WTC11 (cell line): ENCODE measurements around the gene ATP1A4.

ENCODE experiments used
- CREB1 ChIP-seq: sonication (generic); formaldehyde crosslinking; IDR thresholded peaks from 2 replicates; pipeline ENCODE4 v1.8.0; 2023; ENCODE audit warnings: mild to moderate bottlenecking, missing genetic modification reagents
- CREM ChIP-seq: sonication (generic); formaldehyde crosslinking; IDR thresholded peaks from 2 replicates; pipeline ENCODE4 v1.8.1; 2022; ENCODE audit warnings: mild to moderate bottlenecking, missing genetic modification reagents, moderate library complexity
- ESRRA ChIP-seq: sonication (generic); formaldehyde crosslinking; IDR thresholded peaks from 2 replicates; pipeline ENCODE4 v1.8.1; 2022; ENCODE audit warnings: mild to moderate bottlenecking, missing genetic modification reagents, borderline replicate concordance
- FOXJ3 ChIP-seq: sonication (generic); formaldehyde crosslinking; IDR thresholded peaks from 2 replicates; pipeline ENCODE4 v1.9.0; 2021; ENCODE audit warnings: missing genetic modification reagents, mild to moderate bottlenecking, borderline replicate concordance
- IRF2 ChIP-seq: sonication (generic); formaldehyde crosslinking; IDR thresholded peaks from 2 replicates; pipeline ENCODE4 v1.8.0; 2022; ENCODE audit warnings: low read depth, missing genetic modification reagents, borderline replicate concordance
- JUN ChIP-seq: sonication (generic); formaldehyde crosslinking; IDR thresholded peaks from 2 replicates; pipeline ENCODE4 v1.8.0; 2023; ENCODE audit warnings: mild to moderate bottlenecking, missing genetic modification reagents
- NFYB ChIP-seq: sonication (generic); formaldehyde crosslinking; conservative IDR thresholded peaks from 2 replicates; pipeline ENCODE4 v1.8.0; 2022; ENCODE audit warnings: low read depth, missing genetic modification reagents
- NR2C2 ChIP-seq: sonication (generic); formaldehyde crosslinking; IDR thresholded peaks from 2 replicates; pipeline ENCODE4 v1.8.0; 2022; ENCODE audit warnings: mild to moderate bottlenecking, missing genetic modification reagents
- SMAD3 ChIP-seq: sonication (generic); formaldehyde crosslinking; IDR thresholded peaks from 2 replicates; pipeline ENCODE4 v1.8.0; 2022; ENCODE audit warnings: missing genetic modification reagents, mild to moderate bottlenecking, borderline replicate concordance
- SP1 ChIP-seq: sonication (generic); formaldehyde crosslinking; conservative IDR thresholded peaks from 2 replicates; pipeline ENCODE4 v1.8.1; 2022; ENCODE audit warnings: missing genetic modification reagents
- ZNF263 ChIP-seq: sonication (generic); formaldehyde crosslinking; IDR thresholded peaks from 2 replicates; pipeline ENCODE4 v1.8.1; 2022; ENCODE audit warnings: low read depth, mild to moderate bottlenecking, moderate library complexity, missing genetic modification reagents
- TF ChIP-seq, protein P1 (sequence below): fragments of 200-600 bp; IDR thresholded peaks from 2 replicates; pipeline ENCODE4 v1.8.0; 2022; ENCODE audit warnings: antibody characterized with exemption
- TF ChIP-seq, protein P2 (sequence below): sonication (generic); formaldehyde crosslinking; IDR thresholded peaks from 2 replicates; pipeline ENCODE4 v1.8.1; 2023; ENCODE audit warnings: mild to moderate bottlenecking, missing genetic modification reagents, moderate library complexity
- TF ChIP-seq, protein P3 (sequence below): sonication (generic); formaldehyde crosslinking; IDR thresholded peaks from 2 replicates; pipeline ENCODE4 v1.8.0; 2022; ENCODE audit warnings: mild to moderate bottlenecking, missing genetic modification reagents

DNA sequence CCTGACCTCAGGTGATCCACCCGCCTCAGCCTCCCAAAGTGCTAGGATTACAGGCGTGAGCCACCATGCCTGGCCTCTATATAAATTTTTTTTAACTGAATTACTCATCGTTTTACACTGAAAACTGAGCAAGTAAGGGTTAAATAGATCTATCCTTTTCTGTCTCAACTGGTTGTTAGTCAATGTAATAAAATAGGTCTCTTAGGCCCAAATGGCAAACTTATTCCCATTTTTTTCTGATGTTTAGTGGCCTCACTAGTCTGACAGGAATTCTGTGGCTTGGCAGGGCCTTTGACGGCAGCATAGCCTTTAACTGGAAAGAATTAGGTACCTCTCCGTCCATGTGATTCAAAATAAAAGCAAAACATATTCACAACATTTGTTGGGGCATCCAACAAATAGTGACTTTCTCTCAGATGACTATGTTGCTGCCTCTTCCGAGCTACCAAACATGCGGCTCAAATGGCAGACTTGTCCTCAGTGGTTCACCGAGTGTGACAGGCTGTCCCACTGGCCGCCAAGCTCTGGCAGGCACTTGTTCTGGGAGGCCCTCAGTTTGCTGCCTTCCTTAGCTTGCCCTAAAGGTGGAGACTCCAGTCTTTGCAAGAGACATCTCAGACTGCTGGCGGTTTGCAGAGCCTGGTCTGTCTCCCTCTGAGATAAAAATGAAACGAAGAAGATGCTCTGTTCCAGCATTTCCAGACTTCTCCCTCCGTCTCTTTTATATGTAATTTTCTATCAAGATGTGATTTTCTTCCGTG is 17.4 kb downstream of the ATP1A4 start:
- TF ChIP-seq NFYB (no peak), IRF2 (CRISPR knock-in tag) (no peak), JUN (no peak), ESRRA (CRISPR knock-in tag) (no peak), FOXJ3 (CRISPR knock-in tag) (no peak), ZNF263 (no peak), SMAD3 (CRISPR knock-in tag) (no peak), SP1 (CRISPR knock-in tag) (no peak), NR2C2 (CRISPR knock-in tag) (no peak), CREM (CRISPR knock-in tag) (no peak), CREB1 (CRISPR knock-in tag) (no peak)
- TF ChIP-seq, protein P1, sequence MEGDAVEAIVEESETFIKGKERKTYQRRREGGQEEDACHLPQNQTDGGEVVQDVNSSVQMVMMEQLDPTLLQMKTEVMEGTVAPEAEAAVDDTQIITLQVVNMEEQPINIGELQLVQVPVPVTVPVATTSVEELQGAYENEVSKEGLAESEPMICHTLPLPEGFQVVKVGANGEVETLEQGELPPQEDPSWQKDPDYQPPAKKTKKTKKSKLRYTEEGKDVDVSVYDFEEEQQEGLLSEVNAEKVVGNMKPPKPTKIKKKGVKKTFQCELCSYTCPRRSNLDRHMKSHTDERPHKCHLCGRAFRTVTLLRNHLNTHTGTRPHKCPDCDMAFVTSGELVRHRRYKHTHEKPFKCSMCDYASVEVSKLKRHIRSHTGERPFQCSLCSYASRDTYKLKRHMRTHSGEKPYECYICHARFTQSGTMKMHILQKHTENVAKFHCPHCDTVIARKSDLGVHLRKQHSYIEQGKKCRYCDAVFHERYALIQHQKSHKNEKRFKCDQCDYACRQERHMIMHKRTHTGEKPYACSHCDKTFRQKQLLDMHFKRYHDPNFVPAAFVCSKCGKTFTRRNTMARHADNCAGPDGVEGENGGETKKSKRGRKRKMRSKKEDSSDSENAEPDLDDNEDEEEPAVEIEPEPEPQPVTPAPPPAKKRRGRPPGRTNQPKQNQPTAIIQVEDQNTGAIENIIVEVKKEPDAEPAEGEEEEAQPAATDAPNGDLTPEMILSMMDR = no peak
- TF ChIP-seq, protein P2, sequence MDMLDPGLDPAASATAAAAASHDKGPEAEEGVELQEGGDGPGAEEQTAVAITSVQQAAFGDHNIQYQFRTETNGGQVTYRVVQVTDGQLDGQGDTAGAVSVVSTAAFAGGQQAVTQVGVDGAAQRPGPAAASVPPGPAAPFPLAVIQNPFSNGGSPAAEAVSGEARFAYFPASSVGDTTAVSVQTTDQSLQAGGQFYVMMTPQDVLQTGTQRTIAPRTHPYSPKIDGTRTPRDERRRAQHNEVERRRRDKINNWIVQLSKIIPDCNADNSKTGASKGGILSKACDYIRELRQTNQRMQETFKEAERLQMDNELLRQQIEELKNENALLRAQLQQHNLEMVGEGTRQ (CRISPR knock-in tag) = no peak
- TF ChIP-seq, protein P3, sequence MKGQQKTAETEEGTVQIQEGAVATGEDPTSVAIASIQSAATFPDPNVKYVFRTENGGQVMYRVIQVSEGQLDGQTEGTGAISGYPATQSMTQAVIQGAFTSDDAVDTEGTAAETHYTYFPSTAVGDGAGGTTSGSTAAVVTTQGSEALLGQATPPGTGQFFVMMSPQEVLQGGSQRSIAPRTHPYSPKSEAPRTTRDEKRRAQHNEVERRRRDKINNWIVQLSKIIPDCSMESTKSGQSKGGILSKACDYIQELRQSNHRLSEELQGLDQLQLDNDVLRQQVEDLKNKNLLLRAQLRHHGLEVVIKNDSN (CRISPR knock-in tag) = no peak
